ENCODE results near the gene IL17REL. TPM values are rescaled to one million over a fixed set of nuclear protein-coding genes. Genes with fewer than 3 reads are reported as not detected.
A peak's percentile ranks its signal among the peaks of the same experiment; 100 is the strongest.

The IL17REL gene
- total and polyA plus RNA-seq, 2 of the 13 experiments (the other 11 are each of a cell fraction or from before 2014, with no cell fraction given), result not detected

- TF ChIP-seq ZNF816 (CRISPR knock-in tag; IDR thresholded peaks at IDR 0.05; ENCODE audit: borderline replicate concordance) (no peak), ZC3H13 (CRISPR knock-in tag; IDR thresholded peaks at IDR 0.05) (peak; percentile 23; the same call in 1 of the 2 replicates), NR2F6 (IDR thresholded peaks at IDR 0.05) (peak; percentile 90), NR2F6 (CRISPR knock-in tag; IDR thresholded peaks at IDR 0.05) (peak; percentile 96), ZNF724P (CRISPR knock-in tag; IDR thresholded peaks at IDR 0.05; ENCODE audit: borderline replicate concordance) (no peak), ARID5B (CRISPR knock-in tag; IDR thresholded peaks at IDR 0.05) (peak; percentile 35; the same call in 1 of the 2 replicates), ZHX2 (IDR thresholded peaks at IDR 0.05; ENCODE audit: low read depth) (no peak), ZHX2 (CRISPR knock-in tag; IDR thresholded peaks at IDR 0.05; ENCODE audit: borderline replicate concordance) (no peak), PLSCR1 (CRISPR knock-in tag; IDR thresholded peaks at IDR 0.05; ENCODE audit: borderline replicate concordance) (no peak), ZNF564 (CRISPR knock-in tag; IDR thresholded peaks at IDR 0.05) (no peak), MEF2D (CRISPR knock-in tag; IDR thresholded peaks at IDR 0.05) (peak; percentile 56; the same call in 1 of the 2 replicates), ZNF121 (CRISPR knock-in tag; IDR thresholded peaks at IDR 0.05) (no peak)
- TF ChIP-seq, protein P1, sequence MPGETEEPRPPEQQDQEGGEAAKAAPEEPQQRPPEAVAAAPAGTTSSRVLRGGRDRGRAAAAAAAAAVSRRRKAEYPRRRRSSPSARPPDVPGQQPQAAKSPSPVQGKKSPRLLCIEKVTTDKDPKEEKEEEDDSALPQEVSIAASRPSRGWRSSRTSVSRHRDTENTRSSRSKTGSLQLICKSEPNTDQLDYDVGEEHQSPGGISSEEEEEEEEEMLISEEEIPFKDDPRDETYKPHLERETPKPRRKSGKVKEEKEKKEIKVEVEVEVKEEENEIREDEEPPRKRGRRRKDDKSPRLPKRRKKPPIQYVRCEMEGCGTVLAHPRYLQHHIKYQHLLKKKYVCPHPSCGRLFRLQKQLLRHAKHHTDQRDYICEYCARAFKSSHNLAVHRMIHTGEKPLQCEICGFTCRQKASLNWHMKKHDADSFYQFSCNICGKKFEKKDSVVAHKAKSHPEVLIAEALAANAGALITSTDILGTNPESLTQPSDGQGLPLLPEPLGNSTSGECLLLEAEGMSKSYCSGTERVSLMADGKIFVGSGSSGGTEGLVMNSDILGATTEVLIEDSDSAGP (CRISPR knock-in tag; IDR thresholded peaks at IDR 0.05; ENCODE audit: borderline replicate concordance), result no peak; the same call in 1 of the 2 replicates
- TF ChIP-seq, protein P2, sequence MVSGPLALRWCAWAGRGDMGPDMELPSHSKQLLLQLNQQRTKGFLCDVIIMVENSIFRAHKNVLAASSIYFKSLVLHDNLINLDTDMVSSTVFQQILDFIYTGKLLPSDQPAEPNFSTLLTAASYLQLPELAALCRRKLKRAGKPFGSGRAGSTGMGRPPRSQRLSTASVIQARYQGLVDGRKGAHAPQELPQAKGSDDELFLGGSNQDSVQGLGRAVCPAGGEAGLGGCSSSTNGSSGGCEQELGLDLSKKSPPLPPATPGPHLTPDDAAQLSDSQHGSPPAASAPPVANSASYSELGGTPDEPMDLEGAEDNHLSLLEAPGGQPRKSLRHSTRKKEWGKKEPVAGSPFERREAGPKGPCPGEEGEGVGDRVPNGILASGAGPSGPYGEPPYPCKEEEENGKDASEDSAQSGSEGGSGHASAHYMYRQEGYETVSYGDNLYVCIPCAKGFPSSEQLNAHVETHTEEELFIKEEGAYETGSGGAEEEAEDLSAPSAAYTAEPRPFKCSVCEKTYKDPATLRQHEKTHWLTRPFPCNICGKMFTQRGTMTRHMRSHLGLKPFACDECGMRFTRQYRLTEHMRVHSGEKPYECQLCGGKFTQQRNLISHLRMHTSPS (CRISPR knock-in tag; IDR thresholded peaks at IDR 0.05; ENCODE audit: low read depth), result peak; percentile 93
Measured at GRCh38 chr22:49955581-49956417, 56.8 kb downstream of the IL17REL start (continued).

All from HepG2 (cell line).